Stimulated activated CD8-positive, alpha-beta memory T cell treated with anti-CD3 and anti-CD28 coated beads, Interleukin-4, amount 100 ng/mL, for 24 hours (primary cell): ENCODE data around the gene CCDC8.
A peak's percentile ranks its signal among the peaks of the same experiment; 100 is the strongest.
"Not testable (repeated sequence)": the region's sequence is repeated elsewhere in the genome, so short reads cannot be mapped to it uniquely, and the experiment has no call there.

ENCODE experiments used
- DNase-seq: peaks from one replicate; pipeline ENCODE4 v3.0.0-alpha.2; 2020; ENCODE audit warnings: low read depth

The CCDC8 gene

GRCh38 chr19:46428239-46429135, 15.1 kb upstream of the CCDC8 start, which contains the start of gene PNMA8C:
TSS of gene PNMA8C (minus strand) at chr19:46428936. CDS start at chr19:46428359, 577 bp downstream.
- peak; percentile 33 for DNase-seq

GRCh38 chr19:46427518-46428045, 14.2 kb upstream of the CCDC8 start:
- DNase-seq: no peak

GRCh38 chr19:46426506-46427162, 13.3 kb upstream of the CCDC8 start:
- peak; percentile 42 for DNase-seq

- DNase-seq: no peak
Observed at GRCh38 chr19:46426035-46426505, 12.7 kb upstream of the CCDC8 start.

- no peak for DNase-seq
Observed at GRCh38 chr19:46423188-46423587, 9.8 kb upstream of the CCDC8 start.

- no peak for DNase-seq
Observed at GRCh38 chr19:46422344-46422743, 9.0 kb upstream of the CCDC8 start.

GRCh38 chr19:46420056-46420455, 6.7 kb upstream of the CCDC8 start:
- no peak for DNase-seq

- peak; percentile 45 for DNase-seq
Observed at GRCh38 chr19:46415804-46416709, 2.7 kb upstream of the CCDC8 start.

- DNase-seq: not testable (repeated sequence)
Observed at GRCh38 chr19:46414899-46415298, 1.5 kb upstream of the CCDC8 start.

GRCh38 chr19:46412650-46413261, 608 bp downstream of the CCDC8 start:
- no peak for DNase-seq

GRCh38 chr19:46411925-46412649, 1.3 kb downstream of the CCDC8 start:
- no peak for DNase-seq

GRCh38 chr19:46411088-46411924, 2.1 kb downstream of the CCDC8 start:
- no peak for DNase-seq

- DNase-seq: no peak
Observed at GRCh38 chr19:46410205-46411087, 2.9 kb downstream of the CCDC8 start.

- no peak for DNase-seq
Observed at GRCh38 chr19:46409191-46409590, 4.2 kb downstream of the CCDC8 start.

- DNase-seq: no peak
Observed at GRCh38 chr19:46408664-46409039, 4.7 kb downstream of the CCDC8 start.

- no peak for DNase-seq
Observed at GRCh38 chr19:46407856-46408663, 5.3 kb downstream of the CCDC8 start.

GRCh38 chr19:46406976-46407375, 6.4 kb downstream of the CCDC8 start:
- no peak for DNase-seq
